HG03457 (cell line): ENCODE results near the gene PLA2G2F.

ENCODE experiments used
- ATAC-seq: cut with Tn5 transposase; IDR thresholded peaks from one replicate; pipeline ENCODE4 v1.9.1; 2021; ENCODE audit warnings: moderate number of reproducible peaks; ENCODE audit not compliant: unreplicated experiment

Gene PLA2G2F

DNA sequence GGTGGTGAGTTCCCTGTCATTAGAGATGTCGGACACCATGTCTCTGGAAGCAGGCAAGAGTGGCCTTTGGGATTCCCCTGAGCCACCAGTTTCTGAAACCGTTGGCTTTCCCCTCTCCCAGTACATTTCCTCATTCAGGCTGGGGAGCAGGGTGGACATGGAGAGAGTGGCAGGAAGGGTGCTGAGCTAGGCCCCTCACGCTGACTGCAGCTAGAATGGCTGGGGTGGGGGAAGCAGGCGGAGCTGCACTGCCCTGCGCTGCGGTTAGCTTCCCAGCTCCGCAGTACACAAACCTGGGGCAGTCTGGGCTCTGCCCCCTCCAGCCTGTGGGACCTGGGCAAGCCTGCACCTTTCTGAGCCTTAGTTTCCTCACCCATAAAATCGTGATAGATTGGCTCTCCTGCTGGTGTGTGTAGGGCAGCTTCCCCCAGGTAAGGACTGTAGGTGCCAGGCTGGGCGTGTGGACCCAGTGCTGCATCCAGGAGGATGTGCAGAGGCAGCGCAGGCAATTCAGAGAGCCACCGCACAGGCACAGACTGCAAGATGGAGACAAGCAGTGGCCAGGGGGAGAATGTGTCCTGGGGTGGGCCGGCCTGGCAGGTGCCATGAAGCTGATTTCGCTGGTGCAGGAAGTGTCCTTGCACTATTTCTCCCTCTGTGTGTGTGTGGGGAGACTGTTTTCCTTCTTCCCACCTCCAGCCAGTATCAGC, 3.0 kb downstream of the PLA2G2F start:
- ATAC-seq: no peak

DNA sequence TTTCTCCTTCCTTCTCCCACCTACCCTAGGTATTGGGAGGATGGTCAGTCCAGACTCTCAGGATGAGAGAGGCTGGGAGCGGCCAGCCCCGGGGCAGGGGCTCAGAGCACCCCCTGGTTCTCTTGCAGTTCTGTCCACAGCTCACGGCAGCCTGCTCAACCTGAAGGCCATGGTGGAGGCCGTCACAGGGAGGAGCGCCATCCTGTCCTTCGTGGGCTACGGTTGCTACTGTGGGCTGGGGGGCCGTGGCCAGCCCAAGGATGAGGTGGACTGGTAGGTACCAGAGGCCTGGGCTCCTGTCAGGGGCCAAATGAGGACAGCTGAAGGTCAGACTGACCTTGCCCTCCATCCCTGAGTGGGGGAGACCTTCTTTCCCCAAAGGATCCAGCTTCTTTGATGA, 4.2 kb downstream of the PLA2G2F start:
- ATAC-seq: no peak

DNA sequence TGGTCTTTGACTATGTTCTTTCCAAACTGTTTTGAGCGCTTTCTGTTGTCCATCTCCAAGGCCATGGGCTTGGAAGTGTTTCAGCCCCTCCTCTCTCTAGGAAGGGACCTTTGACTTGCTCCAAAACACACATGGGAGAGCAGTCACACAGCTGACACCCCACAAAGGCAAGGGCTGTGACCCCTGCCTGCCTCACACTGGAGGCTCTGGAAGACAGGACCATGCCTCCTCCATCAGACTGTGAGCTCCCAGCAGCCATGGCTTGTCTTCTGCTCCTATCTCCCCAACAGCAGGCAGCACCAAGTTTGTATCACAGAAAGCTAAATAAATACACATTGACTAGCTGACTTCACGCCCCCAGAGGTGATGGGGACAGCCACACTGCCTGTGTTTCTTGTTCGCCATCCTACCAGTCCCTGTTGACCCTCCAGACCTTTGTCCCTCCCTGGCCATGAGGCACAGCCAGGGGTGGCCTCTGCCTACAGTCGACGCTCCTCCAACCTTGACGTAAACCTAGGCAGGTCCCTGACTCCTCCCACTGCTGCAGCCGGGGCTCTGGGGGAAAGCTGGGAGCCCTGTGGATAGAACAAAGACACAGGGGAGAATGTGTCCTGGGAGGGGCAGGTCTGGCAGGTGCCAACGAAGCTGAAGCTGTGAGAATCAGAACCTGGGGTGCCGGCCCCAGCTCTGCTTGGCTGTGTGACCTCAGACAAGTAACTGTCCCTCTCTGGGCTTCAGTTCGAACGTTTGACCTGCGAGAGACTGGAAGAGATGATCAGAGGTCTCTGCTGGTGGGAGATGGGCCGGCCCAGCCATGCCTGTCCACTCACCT, 4.8 kb downstream of the PLA2G2F start:
- no peak for ATAC-seq

DNA sequence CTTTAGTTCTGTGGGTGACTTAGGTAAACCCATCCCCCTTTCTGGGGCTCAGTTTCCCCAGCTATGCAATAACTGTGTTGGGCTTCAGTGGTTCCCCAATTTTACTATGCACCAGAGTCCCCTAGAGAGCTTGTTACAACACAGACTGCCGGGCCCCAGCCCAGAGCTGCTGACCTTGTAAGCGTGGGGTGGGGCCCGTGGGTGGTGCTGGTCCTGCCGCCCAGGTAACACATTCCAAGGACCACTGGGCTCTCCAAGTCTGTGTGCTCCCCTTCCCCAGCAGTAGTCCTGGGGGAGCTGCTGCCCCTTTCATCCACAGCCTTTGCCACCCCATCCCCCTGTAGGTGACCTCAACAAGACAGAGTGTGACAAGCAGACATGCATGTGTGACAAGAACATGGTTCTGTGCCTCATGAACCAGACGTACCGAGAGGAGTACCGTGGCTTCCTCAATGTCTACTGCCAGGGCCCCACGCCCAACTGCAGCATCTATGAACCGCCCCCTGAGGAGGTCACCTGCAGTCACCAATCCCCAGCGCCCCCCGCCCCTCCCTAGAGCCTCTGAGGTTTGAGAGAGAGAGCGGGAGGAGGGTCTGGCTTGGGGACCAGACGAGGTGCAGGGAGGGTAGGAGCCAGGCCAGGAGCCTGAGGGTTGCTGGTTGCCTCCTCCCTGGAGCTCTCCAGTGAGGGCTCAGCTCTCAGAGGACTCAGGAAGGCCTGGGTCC, 8.9 kb downstream of the PLA2G2F start:
- no peak for ATAC-seq

DNA sequence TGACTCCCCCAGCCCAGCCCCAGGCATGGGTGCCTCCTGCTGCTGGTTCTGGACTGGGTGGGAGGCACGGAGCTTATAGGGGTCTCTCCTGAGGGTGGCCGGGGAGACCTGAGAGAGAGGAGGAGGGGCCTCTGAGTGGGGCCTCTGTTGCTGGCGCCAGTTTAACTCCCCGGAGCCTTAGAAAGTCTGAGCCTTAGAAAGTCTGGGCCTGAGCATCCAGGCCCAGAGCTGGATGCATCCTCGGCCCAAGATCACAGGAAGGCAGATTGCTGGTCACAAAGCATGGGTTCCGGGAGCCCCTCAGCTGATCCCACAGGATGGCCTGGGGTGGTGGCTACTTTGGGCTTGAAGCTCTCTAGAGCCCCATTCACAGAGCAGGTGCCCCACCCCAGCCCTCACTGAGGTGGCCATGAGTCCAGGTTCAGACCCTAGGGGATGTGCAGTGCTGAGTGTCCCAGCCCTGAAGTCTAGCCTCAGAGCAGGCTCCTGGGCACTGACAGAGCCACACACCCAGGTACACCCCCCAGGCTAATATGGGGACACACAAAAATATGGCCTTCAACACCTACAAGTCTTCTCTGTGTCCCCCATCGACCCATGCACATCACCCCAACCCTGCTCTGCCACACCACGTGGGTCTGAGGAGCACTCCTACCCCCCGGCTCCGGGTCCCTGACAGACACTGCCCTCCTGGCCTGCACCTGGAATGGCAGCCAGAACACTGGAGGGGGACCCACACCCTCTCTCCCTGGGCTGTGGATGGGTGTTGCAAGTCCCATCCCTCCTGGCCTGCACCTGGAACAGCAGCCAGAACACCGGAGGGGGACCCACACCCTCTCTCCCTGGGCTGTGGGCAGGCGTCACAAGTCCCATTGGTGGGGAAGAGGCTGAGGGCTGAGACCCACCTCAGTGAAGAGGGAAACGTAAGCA, 9.7 kb downstream of the PLA2G2F start:
- ATAC-seq: no peak

DNA sequence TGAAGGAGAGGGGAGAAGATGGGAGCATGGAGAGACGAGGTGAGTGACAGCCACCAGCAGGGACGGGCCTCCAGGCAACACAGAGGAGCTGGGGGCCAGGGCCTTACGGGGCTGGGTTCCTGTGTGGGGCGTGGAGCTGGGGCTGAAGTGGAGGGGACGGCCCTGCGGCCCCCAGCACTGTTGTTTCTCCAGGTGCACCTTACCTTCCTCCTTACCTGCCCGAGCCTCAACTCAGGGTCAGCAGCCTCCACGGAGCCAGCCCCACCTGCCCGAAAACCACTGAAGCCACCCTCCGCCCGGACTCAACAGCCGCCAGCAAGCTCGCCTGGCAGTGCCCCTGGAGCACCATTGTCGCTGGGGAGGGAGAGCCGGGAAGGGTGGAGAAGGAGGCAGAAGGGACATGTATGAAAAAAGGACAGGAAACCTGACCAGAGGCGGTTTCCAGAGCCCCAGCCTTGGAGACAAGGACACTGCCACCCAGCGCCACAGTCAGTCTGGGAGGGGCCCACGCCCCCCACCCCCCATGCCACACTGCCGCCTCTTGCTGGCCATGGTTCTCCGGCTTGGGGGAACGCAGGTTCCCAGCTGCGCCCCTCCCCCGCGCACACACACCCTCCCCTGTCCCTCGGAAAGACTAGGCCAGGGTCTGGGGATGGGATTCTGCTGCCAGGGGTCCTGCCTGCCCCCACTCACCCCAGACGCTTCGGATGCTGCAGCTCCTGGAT, 10.6 kb downstream of the PLA2G2F start:
- ATAC-seq: no peak

DNA sequence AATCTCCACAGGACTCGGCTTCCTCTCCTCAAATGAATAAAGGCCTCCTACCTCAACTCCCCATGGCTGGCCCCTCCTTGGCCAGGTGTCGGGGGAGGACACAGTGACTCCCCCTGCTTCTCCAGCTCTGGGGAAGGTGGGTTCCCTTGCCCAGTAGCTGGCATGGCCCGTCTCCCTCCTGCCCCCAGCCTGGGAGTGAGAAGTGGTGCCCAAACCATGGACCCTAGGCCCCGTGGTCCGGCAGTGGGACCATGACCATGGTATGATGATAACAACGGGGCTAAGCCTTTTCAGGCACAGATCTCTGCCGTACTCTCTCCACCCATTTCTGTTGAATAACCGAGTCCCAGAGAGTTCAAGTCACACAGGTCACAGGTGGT, 11.2 kb downstream of the PLA2G2F start:
- no peak for ATAC-seq

DNA sequence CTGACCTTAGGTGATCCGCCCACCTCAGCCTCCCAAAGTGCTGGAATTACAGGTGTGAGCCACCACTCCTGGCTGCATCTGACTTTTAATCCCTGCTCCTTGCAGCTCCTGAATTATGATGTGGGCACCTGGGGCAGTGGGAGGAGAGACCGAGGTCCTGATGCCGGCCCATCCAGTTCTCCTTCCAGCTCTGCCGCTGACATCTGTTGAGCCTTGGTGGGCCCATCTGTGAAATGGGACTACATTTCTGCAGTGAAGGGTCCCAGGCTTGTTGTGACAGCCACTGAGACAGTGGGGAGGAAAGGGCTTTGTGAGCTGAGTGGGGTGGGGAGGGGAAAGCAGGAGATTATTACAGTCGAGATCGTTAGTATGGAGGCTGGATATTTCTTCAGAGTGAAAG, 11.8 kb downstream of the PLA2G2F start:
- no peak for ATAC-seq

DNA sequence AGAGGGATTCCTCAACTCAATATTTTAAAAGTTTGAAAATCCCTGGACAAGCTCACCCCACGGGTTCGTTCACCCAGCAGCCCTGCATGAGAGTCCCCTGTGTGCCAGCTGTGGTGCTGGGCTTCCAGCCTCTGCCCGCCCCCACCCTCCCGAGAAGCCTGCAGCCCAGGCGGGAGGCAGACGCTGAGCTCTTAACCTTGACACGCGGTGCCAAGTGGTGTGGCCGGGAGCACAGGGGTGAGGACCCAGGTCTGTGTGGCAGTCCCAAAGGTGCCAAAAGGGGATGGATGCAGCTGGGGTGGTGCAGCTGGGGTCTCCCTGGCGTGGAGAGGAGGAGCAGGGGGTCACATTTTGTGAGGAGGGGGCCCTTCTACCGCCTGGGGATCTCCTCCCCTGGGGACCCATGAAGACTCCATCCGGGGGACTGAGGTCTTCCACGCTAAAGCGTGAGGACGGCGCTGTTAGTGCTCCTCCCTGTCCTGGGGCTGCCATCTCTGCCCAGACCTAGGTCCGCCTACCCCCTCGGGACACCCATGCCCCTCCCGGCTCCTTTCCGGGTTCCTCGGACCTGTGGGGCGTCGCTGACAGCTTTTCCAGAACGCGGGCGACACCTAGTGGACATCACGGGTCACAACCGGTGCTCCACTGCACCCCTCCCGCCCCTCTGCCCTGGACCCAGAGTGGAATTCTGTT, 12.9 kb downstream of the PLA2G2F start:
- ATAC-seq: no peak

DNA sequence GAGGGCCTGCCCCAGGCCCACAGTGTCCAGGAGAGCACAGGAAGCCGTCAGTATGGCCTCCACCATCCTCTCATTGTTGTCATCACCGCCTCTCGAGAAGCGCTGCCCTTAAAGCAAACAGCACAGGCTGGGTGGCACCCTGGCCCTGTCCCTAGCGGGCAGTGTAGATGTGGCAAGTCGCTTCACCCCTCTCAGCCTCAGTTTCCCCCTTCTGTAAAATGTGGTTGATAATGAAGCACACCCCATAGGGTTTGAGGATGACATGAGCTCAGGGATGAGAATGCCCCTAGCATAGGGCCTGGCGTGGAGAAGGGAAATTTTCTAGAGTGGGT, 13.4 kb downstream of the PLA2G2F start:
- ATAC-seq: no peak

DNA sequence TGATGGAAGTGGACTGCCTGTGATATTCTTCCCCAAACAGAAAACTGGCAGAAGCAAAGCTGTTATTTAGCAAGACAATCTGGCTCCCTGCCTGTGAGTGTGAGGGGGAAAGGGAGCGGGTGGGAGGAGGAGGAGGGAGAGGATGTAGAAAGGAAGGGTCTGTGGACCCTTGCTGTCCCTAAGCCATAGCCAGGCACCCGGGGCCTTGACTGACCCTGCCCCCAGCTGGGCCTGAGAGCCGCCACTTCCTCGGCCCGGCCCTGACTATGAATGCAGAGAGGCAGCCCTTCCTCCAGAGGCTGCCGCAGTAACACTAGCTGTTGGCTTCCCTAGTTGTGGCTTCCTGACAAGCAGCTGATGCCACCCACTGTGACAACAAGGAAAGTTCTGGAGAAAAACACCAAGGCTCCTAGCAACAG, 13.9 kb downstream of the PLA2G2F start:
- ATAC-seq: no peak

DNA sequence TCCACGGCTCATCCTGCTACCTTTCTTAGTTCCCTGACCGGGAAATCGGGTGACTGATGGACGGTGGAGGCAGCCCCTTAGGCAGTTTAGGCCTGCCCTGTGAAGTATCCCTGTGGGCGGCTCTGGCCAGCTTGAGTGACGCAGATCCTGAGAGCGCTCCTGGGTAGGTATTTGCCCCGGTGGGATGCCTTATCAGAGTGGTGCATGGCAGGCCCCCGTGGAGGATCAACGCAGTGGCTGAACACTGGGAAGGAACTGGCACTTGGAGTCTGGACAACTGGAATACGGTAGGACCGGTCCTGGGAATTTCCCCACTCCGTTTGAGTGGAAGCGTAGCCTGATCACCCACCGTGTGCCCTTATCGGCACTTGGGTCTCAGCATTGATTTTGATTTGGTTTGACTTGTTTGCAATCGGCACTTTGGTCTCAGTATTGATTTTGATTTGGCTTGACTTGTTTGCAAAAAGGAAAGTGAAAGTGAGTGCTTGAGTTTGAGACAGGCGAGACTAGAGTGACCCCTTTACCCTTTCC, 15.2 kb downstream of the PLA2G2F start:
- no peak for ATAC-seq

DNA sequence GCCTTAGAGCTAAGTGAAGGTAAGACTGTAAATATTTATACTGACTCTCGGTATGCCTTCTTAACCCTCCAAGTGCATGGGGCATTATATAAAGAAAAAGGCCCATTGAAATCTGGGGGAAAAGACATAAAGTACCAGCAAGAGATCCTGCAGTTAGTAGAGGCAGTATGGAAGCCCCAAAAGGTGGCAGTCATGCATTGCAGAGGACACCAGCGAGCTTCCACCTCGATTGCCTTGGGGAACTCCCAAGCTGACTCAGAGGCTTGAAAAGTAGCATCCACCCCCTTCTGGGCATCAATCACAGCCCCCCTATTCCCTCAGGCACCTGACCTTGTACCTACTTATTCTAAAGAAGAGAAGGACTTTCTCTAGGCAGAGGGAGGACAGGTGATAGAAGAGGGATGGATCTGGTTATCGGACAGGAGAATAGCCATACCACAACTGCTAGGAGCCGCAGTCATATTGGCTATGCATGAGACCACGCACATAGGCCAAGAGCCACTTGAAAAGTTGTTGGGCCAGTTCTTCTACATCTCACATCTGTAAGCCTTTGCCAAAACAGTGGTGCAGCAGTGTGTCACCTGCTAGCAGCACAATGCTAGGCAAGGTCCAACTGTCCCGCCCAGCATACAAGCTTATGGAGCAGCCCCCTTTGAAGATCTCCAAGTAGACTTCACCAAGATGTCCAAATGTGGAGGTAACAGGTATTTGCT, 19.4 kb downstream of the PLA2G2F start:
- no peak for ATAC-seq

DNA sequence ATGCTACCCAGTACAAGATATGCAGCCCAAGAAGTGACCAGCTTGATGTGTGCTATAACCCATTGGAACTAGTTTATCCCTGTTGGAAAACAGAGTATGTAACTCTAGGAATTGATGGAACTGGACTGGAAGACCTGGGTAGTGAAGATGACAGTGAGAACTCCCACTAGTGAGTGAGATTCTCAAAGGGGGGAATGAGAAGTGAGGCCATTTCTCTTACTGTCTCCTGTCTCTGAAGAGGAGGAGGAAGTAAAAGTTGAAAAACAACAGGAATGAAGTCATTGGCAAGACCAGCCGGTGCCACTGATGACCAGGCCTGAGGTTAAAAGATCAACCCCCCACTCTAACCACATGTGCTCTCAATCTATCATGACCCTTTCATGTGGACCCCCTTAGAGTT, 20.9 kb downstream of the PLA2G2F start:
- no peak for ATAC-seq

DNA sequence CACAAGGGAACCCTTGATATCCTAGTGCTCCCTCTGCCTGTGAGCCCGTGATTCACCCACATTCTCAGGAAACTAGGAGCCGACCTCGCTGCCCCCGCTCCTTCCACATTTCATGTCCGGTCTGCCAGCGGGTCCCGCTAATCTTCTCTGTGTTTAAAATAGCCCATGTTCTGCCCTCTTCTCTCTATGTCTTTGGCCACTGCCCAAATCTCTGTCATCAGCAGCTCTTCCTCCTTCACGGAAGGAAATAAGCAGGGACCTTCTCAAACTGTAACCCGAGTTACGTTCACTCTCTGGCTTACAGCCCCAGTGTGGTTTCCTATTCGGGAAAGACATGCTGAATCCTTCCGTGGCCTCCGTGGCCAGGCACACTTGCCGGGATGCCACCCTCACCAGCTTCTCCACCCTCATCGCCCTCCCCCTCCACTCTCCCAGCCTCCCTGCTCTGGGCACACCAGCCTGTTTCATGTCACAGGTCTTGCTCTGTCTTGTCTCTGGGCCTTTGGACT, 25.6 kb downstream of the PLA2G2F start:
- no peak for ATAC-seq

DNA sequence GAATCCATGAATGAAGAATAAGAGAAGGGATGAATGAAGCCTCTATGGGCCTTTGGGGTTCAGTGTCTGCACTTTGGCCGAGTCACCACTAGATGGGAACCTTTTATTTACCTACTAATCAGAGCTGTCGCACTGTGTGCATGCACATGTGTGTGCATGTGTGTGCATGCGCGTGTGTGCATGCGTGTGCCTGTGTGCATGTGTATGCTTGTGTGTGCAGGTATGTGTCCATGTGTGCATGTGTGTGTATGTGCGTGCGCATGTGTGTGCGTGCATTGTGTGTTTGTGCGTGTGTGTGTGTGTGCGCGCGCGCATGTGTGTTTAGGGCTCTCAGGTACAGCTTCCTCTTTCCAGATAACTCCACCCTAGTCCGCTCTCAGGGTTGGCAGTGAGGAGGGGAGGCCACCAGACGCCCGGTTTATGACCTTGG, 26.4 kb downstream of the PLA2G2F start:
- no peak for ATAC-seq

DNA sequence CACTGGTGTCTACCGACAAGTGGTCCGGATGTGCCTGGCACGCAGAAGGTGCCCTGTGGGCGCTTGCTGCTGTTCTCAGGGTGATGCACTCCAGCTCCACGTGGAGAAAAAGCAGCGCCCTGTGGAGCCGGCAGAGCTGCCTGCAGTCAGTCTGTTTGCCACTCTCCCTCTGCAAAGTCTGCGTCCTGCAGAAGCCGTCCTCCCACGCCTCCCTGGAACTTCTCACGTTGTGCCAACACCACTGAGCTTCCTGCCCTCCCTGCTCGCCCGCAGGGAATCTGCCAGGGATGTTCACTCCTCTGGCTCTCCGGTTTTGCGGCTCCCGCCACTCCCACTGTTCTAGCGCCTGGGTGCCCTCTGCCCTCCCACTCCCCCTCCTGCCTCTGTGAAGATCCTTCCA, 26.9 kb downstream of the PLA2G2F start:
- no peak for ATAC-seq

DNA sequence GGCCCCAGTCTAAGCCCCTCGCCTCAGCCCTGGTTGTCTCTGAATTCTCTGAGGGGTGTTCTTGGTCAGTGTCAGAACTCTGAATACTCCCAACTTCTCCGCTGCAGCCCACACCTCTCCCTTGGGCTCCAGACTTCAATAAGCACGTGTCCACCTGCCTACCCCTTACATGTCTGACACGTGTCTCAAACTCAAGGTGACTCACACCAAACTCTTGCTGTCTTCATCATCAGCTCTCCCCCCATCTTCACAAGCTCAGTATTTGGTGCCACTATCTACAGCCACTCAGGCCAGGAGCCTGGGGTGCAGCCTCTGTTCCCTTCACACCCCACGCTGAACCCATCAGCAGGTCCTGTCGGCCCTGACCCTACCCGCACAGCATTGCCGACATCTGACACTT, 28.0 kb downstream of the PLA2G2F start:
- no peak for ATAC-seq
